GM21423 (cell line): ENCODE results near the gene SYNJ1.

Source experiments
- ATAC-seq: cut with Tn5 transposase; IDR thresholded peaks from one replicate; pipeline ENCODE4 v1.9.1; 2021; ENCODE audit warnings: mild to moderate bottlenecking, moderate library complexity; ENCODE audit not compliant: unreplicated experiment

Gene SYNJ1

DNA sequence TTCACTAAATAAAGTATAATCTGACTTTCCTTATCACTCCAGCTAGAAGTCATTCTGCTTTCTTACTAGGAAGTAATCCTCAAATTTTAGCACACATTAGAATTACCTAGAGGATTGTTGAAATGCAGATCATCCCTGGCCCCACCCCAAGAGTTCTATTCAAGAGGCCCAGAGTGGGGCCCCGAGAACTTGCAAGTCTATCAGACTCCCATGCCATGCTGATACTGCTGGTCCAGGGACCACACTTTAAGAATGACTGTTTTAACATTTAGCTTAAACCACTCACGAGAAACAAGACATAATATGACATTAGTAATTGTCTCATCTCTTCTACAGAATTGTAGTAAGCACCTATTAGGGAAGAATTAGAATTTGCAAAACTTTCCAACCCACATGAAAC, 7.7 kb upstream of the SYNJ1 start:
- ATAC-seq = no peak

DNA sequence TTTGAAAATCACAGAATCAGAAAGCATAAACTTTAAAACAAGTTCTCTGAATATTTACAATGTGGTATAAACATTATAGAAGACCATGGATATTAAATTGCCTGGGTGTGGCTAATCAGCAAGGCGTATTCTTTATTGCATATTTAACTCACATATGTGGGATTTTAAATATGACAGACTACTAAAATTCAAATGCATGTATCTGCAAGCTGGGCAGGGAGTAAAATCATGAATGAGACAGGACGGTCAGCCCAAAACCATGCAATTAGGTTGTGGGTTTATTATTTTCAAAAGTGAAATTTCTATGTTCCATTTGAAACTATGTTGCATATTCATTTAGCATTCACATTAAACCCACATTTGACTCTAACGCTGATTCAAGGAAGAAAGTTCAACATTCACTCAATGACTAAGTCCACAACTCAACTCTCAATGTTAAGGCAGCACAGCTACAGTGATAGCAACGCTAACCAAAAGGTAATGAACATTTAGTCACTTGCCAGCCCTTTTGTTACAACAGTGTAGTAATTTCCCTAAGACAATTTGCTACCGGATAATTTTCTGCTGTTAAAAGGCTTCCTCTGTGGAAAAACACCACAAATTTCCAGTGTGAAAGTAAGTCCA, 6.3 kb upstream of the SYNJ1 start:
- no peak for ATAC-seq

DNA sequence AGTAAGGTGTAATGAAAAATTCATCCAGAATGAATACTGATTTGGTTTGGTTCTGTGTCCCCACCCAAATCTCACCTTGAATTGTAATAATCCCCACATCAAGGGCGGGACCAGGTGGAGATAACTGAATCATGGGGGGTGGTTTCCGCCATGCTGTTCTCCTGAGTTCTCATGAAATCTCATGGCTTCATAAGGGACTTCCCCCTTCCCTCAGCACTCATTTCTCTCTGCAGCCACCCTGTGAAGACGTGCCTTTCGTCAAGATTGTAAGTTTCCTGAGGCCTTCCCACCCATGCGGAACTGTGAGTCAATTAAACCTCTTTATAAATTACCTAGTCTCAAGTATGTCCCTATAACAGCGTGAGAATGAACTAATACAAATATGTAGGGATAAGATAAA, 5.5 kb upstream of the SYNJ1 start:
- ATAC-seq = no peak

DNA sequence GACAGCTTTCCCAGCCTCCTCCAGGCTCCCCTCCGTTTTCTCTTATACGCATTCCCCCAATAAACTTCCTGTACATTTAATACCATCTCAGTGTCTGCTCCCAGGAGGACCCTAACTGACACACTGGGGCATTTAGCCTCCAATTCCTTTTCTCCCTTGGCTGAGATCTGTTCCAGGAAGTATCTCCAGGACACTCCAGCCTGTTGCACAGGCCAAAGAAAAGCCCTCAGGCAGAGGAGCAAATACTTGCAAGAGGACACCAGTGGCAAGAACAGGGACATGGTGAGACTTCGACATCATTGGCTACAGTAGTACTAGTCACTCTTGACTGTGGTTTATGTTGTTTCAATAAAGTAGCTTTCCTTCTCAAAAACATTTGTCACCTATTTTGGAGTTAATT, 4.7 kb upstream of the SYNJ1 start:
- no peak for ATAC-seq

DNA sequence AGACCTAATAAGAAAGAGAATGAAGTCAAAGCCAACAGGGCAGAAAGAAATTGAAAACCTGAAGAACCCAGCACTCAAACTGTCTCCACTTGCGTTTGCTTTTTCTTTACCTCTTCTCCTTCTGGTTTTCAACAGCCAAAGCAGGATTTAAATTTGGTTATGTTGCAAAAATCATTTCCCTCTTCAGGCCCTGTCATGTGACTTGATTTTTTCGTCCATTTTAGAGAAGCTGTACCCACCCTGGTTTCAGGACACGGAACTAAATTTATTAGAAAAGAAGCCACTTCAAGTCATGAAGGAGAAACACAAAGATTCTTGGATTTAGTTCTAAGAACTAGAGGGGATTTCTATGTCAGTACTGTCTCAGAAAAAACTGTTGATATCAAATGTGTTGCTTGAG, 1.0 kb upstream of the SYNJ1 start:
- no peak for ATAC-seq

DNA sequence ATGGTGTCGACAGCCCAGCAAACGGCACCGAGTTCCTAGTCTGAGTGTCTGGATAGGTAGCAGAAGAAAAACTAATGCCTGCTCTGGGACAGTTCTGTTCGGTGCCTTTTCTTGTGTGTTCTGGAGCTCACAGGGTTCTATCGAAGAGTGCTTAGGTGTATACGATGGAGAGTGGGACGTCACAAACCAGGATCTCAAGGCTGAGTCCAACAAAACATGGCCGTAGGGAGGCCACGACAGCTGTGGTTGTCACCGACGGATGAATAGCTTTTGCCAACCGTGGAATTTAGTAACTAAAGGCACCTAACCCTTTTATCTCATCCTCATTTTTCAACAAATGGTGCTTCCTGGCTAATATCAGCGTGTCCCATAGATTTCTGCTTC, 635 bp upstream of the SYNJ1 start:
- peak; percentile 0 for ATAC-seq

DNA sequence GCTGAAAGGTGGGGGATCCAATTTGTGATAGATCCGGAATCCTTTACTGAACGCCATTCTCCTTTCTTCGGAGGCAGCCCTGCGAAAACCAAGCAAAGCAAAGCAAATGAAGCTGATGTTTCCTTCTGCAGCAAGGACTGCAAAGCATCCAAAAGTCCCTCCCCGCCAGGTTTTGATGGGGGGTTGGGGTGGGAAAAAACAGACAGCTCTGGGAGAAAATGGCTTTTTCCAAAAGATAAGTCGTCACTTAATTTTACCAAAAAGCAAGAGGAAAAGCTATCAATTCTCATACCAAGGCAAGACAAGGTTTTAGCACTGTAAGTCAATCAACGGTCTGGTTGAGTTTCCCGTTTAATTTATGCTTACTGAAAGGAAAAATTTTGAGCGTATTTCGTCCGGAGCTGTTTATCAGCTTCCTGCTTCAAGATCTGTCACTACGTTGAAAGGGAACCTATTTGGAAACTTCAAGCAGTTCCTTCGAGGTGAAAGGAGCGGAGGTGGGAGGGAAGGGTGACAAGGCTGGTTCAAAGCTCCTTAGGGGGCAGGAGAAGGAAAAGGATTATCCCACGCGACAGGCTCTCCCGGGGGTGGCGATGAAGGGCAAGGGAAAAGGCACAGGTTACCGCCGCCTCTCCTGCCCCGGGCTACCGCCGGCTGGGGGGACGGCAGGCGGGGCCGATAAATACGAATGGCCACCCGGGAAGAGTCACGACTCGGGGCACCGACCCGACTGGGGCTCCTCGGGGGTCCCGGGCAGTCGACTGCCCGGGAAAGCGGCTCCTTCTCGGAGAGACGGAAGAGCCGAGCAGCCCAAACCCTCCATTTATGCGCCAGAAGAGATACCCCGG, 750 bp downstream of the SYNJ1 start:
- ATAC-seq = peak; percentile 6

DNA sequence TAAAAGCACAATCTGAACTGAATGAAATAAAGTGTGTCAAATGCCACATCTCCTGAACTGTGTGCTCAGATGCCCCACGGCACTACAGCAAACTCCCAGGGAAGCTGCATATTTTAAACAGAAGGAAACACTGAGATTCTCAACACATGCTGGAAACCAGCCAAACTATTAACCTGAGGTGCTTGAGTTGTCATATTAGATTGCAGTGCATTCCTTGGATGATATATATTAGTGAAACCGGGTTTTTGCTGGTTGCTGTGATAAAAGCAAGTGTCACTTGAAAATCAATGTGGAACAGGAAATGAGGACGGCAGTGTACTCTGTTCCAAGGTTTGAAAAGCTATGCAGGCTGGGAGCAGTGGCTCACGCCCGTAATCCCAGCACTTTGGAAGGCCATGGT, 8.7 kb downstream of the SYNJ1 start:
- no peak for ATAC-seq

DNA sequence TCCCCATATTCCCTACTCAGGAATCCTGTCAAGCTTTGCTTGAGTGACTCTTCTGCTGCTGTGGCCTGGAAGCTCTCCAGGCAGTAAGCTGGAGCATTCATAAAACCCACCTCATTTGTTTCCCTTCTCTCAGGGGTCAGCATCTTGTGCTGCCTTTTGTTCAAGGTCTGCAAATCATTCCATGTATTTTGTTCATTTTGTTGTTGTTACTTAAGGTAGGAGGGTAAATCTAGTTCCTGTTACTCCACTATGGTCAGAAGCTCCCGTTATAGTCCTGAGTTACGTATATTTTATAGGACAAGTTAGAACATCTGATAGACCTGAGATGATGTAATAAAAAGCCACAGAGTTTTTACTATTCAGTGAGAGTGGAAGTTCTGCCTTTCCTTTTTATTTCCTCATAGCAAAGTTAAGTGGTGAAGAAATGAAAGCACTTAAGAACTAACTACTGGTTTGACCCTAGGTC, 9.9 kb downstream of the SYNJ1 start:
- ATAC-seq = no peak

DNA sequence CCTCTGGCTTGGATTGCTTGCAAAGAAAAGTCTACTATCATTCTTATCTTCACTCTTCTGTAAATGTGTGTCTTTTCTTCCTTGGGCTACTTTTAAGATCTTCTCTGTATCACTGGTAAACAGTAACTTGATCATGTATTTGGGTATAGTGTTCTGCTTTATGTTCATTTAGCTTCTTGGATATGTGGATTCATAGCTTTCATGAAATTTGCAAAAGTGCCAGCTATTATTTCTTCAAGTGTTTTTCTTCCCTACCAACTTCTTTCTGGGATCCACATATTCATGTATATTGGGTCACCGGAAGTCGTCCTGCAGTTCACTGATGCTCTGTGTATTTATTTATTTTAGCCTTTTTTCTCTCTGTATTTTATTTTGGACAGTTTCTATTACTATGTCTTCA, 11.3 kb downstream of the SYNJ1 start:
- no peak for ATAC-seq

DNA sequence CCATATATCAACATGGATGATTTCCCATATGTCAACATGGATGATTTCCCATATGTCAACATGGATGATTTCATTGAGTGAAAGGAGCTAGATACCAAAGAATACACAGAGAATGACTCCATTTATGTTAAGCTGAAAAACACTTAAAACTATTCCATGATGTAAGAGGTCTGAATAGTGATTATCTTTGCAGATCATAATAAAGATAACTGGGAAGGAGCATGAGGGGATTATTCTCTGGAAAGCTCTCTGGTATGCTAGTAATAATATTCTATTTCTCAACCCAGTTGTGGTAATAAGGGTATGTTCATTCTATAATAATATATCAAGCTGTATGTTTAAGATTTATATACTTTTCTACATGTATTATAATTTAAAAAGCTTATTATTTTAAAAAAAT, 14.1 kb downstream of the SYNJ1 start:
- ATAC-seq = no peak

DNA sequence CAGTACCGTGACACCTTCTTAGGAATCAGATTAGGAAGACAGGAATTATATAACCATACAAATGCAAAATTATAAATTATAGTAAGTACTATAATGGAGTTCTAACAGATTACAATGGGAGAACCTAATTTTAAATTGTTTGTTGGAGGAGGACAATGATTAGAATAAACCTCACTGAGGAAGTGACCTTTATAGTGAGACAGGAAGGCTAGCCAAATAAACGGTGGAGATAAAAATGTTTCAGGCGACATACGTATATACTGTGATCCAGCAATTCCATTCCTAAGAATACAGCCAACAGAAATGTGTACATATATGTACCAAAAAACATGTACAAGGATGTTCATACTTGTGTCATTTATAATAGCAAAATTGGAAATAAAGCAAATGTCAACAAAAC, 15.2 kb downstream of the SYNJ1 start:
- ATAC-seq = no peak

DNA sequence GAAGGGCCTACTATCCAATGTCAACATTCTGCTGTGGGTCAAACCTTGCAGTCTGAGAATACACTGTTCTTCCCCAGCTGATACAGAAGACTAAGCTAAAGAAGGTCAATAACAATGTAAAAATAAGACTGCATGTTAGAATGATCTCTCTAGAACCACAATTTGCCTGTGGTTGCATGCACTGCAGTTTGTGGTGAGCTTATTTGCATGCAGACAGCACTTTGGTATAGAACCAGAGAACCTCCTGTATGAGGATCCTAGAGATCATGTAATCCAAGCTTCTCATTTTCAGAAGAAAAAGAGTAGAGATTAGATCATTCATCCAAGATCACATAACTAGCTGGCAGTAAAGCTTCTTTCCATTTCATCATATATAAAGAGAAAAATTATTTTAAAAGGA, 15.8 kb downstream of the SYNJ1 start:
- peak; percentile 98 for ATAC-seq

DNA sequence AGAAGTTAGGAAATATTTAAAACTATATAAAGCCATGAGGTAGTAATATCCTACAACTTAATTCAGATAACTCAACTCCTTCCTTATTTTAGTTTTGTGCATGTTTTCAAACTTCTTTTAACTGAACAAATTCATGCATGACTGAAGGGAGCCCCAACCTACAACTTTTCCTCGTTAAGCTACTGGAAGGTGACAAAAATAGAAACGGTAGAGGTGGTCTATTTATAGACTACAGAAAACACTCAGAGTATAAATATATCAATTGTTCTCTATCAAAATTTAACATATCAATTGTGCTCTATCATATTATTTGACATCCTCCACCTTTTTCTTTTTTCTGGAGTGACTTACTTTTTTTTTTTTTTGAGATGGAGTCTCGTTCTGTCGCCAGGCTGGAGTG, 16.8 kb downstream of the SYNJ1 start:
- ATAC-seq = no peak

DNA sequence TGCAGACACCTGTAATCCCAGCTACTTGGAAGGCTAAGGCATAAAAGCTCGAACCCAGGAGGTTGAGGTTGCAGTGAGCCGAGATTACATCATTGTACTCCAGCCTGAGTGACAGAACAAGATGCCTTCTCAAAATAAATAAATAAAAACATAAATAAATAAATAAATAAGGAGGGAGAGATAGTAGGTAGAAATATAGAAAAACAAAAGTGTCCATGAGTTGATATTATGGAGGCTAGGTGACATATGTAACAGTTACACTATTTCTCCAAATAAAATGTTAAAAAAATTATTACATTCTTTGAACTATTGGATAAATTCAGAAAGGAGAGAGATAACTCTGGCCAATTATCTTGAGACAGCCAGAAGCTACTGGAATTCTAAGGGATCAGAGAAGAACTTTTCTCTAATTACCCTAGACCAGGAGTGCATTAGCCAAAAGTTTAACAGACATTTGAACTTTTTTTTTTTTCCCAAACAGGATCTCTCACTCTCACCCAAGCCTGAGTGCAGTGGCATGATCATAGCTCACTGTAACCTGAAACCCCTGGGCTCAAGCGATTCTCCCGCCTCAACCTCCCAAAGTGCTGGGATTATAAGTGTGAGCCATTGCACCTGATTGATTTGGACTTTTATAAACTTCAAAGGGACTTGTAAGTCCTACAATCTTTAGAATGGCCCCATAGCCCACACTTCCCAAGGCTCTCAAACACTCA, 17.6 kb downstream of the SYNJ1 start:
- no peak for ATAC-seq

DNA sequence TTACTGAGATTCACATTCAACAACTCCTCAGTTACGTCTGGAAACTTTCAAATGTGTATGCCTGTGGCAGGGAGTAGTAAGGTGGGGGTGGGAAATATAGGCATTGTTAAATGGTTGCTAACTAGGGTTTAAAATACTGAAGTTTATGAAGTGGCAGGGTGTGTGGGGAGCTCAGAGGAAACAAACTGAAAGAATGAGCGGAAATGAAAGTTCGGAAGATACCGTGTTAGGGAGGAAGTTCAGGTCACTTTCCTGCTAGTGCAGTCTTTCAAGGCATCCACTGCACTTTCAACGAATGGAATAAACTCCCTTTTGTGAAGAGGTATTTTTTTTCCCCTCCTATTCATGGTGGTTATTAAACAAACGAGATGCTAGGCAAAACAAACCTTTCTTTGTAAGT, 19.7 kb downstream of the SYNJ1 start:
- ATAC-seq = no peak

DNA sequence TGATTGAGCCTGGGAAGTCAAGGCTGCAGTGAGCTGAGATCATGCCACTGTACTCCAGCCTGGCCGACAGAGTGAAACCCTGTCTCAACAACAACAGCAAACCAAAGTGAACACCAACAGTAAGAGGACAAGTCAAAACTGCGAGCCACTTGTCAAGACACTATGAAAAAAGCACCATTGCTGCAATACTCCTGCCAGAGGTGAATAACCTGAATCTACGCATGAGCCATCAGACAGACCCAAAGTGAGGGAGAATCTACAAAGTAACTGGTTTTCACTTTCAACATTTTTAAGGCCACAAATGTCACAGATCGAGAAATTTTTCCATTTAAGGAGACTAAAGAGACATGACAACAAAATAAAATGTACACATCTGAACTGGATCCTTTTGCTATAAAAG, 21.9 kb downstream of the SYNJ1 start:
- ATAC-seq = no peak

DNA sequence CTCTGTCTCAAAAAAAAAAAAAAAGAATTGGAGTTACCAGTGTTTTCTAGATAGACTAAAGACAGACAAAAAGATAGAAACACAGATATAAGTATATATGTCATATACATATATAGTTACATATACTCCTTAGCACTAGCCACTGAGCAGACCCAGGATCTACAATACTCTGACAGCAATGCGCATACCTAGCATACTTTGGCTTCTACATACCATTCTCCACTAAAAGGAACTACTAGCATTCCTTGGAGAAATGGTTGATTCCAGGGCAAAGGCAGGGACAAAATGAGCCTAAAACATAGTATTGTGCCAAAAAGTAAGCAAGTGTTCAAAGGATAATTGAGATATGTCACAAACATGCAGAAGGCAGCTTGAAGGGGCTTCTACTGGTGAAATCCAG, 22.7 kb downstream of the SYNJ1 start:
- no peak for ATAC-seq

DNA sequence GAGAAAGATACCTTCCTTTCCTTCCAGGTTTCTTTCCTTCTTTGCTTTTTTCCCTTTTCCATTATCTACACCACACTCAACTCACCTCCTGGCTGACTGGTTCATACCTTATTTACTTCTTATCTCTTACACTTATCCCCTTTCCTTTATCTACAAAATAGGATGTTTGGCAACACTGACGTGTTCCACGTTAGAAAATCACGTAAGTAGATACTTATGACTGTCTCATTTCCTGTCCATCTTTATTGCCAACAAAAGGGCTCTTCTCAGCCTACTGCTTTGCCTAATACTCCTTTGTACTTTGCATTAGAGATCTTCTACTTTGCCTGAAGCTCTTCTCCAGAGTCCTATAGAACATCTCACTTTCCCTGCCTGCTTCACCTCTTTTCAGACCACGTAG, 25.1 kb downstream of the SYNJ1 start:
- no peak for ATAC-seq

DNA sequence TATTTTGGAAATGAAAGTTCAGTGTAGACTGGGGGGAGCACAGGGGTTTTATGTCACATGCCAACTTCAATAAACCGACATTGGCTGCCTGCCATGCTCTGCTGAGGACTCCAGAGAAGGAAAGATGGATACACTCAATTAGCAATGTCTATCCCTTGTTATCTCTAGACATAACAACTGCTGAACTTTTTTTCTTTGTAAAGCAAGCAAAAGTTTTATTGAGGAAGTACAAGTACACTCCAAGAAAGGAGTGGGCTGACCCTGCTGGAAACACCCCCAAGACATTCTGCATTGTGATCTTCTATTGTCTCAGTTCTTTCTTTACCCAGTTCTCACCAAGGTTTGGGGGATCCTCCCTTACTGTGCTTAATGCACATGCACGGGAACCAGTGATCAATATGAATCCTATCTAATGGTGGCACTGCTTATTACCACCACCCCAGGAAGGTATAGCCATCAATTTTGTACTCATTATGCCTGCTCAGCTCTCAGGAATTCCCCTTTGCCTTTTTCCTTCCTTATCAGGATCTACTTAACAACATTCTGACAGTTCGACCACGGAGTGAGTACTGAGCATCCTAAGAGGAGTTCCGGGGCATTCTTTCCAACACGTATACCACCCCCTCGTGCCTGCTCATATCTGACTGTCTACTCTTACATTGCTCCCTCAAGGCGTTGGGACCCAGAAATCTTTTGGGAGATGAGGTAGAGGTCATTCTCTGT, 28.7 kb downstream of the SYNJ1 start:
- no peak for ATAC-seq

DNA sequence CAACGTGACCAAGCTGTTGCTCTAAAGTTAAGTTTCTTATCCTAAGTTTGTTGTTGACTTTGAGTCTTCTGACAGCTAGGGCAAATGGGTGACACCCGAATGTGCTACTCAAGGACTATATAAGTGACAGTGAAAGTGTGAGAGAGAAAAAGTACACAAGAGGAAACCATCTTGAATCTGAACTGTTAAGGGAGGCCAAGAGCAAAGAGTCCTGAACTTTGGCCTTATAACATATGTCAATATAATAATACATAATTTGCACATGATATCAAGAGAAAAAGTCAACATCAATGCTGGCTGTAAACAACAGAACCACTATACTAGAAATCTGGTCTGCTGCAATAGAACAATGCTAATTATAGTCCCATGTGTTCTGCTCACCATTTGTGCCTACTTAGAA, 29.5 kb downstream of the SYNJ1 start:
- no peak for ATAC-seq
